Measurements from ENCODE around the gene HIP1.
"Not testable (repeated sequence)": the region's sequence is repeated elsewhere in the genome, so short reads cannot be mapped to it uniquely, and the experiment has no call there.

HIP1 gene

DNA sequence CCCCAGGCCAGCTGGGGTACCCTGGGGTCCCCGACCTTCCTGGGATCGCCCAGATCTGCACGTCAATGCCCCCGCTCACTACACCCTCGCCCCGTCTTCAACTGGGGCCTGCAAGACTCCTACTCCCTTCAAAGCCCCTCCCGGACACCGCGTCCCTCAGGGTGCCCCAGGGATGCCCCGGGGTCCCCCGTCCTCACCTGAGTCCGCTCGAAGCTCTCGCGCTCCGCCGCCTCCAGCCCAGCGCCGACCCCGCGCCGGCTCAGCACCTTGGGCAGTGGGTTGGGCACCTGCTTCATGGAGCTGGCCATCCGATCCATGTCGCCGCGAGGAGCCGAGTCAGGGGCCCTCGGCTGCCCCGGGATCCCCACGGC lies at the start of gene HIP1:
Gene HIP1, minus strand, starts transcription at position 338 of the 371 bp plus-strand sequence. Its CDS starts 21 bp downstream, at position 317.
- Histone ChIP-seq H3K36me3 (ENCODE audit: control insufficient read depth in 5 of 5, insufficient read depth in 5 of 5, low read length in 5 of 5) (peaks cover 0 to under 1% (median 0%) of the 10 kb centered on the region in 5 donors), H3K9me3 (ENCODE audit: control insufficient read depth in 5 of 5, low read length in 5 of 5) (no peaks in the 10 kb centered on the region), H3K4me3 (ENCODE audit: low read depth in 1 of 5, low read length in 5 of 5) (peak within 1 kb of the TSS; percentile 78 to 99 (median 95)), H3K27me3 (ENCODE audit: control insufficient read depth in 5 of 5, insufficient read depth in 4 of 5, low read length in 5 of 5) (no peaks in the 10 kb centered on the region), H3K4me1 (ENCODE audit: control insufficient read depth in 5 of 5, insufficient read depth in 5 of 5, low read length in 5 of 5) (peaks cover 0 to 38% (median 32%) of the 10 kb centered on the region in 5 donors), H3K9ac (ENCODE audit: low read length in 5 of 5) (peak within 1 kb of the TSS; percentile 63 to 90 (median 88)), H3K27ac (ENCODE audit: low read depth, low read length) (peak within 1 kb of the TSS; percentile 94)

- H3K9me3 ChIP-seq (ENCODE audit: control insufficient read depth in 5 of 5, low read length in 5 of 5); H3K9ac ChIP-seq (ENCODE audit: low read length in 5 of 5); H3K4me3 ChIP-seq (ENCODE audit: low read depth in 1 of 5, low read length in 5 of 5); H3K27ac ChIP-seq (ENCODE audit: low read depth, low read length); H3K27me3 ChIP-seq (ENCODE audit: control insufficient read depth in 5 of 5, insufficient read depth in 4 of 5, low read length in 5 of 5); H3K4me1 ChIP-seq (ENCODE audit: control insufficient read depth in 5 of 5, insufficient read depth in 5 of 5, low read length in 5 of 5); H3K36me3 ChIP-seq (ENCODE audit: control insufficient read depth in 5 of 5, insufficient read depth in 5 of 5, low read length in 5 of 5): not testable (repeated sequence)
Observed at GRCh38 chr7:75788154-75788847, 49.6 kb upstream of the HIP1 start.

DNA sequence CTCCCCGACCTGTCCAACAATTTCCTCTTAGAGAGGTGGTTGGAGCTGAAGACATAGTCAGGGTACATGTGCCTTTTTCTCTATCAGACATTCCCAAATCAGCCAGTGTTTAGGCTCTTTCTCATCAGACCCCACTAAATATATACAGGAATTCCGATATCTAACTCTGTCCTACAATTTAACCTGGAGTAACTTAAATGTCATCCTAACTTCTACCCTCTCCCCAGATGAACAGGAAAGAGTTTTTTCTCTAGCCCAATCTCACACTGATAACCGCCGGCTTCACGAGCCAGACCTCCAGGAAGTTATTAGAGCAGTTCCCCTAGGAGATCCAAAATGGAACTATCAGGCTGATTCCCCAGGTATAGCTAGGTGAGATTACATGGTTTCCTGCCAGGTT lies 44.3 kb upstream of the HIP1 start:
- H3K4me3 ChIP-seq (ENCODE audit: low read depth in 1 of 5, low read length in 5 of 5); H3K9me3 ChIP-seq (ENCODE audit: control insufficient read depth in 5 of 5, low read length in 5 of 5); H3K36me3 ChIP-seq (ENCODE audit: control insufficient read depth in 5 of 5, insufficient read depth in 5 of 5, low read length in 5 of 5); H3K4me1 ChIP-seq (ENCODE audit: control insufficient read depth in 5 of 5, insufficient read depth in 5 of 5, low read length in 5 of 5); H3K27ac ChIP-seq (ENCODE audit: low read depth, low read length); H3K9ac ChIP-seq (ENCODE audit: low read length in 5 of 5); H3K27me3 ChIP-seq (ENCODE audit: control insufficient read depth in 5 of 5, insufficient read depth in 4 of 5, low read length in 5 of 5): not testable (repeated sequence)

GRCh38 chr7:75780647-75781273 lies 42.0 kb upstream of the HIP1 start:
- H3K9ac ChIP-seq (ENCODE audit: low read length in 5 of 5); H3K9me3 ChIP-seq (ENCODE audit: control insufficient read depth in 5 of 5, low read length in 5 of 5); H3K4me3 ChIP-seq (ENCODE audit: low read depth in 1 of 5, low read length in 5 of 5); H3K4me1 ChIP-seq (ENCODE audit: control insufficient read depth in 5 of 5, insufficient read depth in 5 of 5, low read length in 5 of 5); H3K27me3 ChIP-seq (ENCODE audit: control insufficient read depth in 5 of 5, insufficient read depth in 4 of 5, low read length in 5 of 5); H3K27ac ChIP-seq (ENCODE audit: low read depth, low read length); H3K36me3 ChIP-seq (ENCODE audit: control insufficient read depth in 5 of 5, insufficient read depth in 5 of 5, low read length in 5 of 5): not testable (repeated sequence)

GRCh38 chr7:75779516-75779915 lies 40.8 kb upstream of the HIP1 start:
- not testable (repeated sequence) for H3K27ac ChIP-seq (ENCODE audit: low read depth, low read length); H3K4me1 ChIP-seq (ENCODE audit: control insufficient read depth in 5 of 5, insufficient read depth in 5 of 5, low read length in 5 of 5); H3K9ac ChIP-seq (ENCODE audit: low read length in 5 of 5); H3K27me3 ChIP-seq (ENCODE audit: control insufficient read depth in 5 of 5, insufficient read depth in 4 of 5, low read length in 5 of 5); H3K36me3 ChIP-seq (ENCODE audit: control insufficient read depth in 5 of 5, insufficient read depth in 5 of 5, low read length in 5 of 5); H3K9me3 ChIP-seq (ENCODE audit: control insufficient read depth in 5 of 5, low read length in 5 of 5); H3K4me3 ChIP-seq (ENCODE audit: low read depth in 1 of 5, low read length in 5 of 5)

- H3K27ac ChIP-seq (ENCODE audit: low read depth, low read length); H3K4me1 ChIP-seq (ENCODE audit: control insufficient read depth in 5 of 5, insufficient read depth in 5 of 5, low read length in 5 of 5); H3K9ac ChIP-seq (ENCODE audit: low read length in 5 of 5); H3K9me3 ChIP-seq (ENCODE audit: control insufficient read depth in 5 of 5, low read length in 5 of 5); H3K4me3 ChIP-seq (ENCODE audit: low read depth in 1 of 5, low read length in 5 of 5); H3K27me3 ChIP-seq (ENCODE audit: control insufficient read depth in 5 of 5, insufficient read depth in 4 of 5, low read length in 5 of 5); H3K36me3 ChIP-seq (ENCODE audit: control insufficient read depth in 5 of 5, insufficient read depth in 5 of 5, low read length in 5 of 5): not testable (repeated sequence)
Observed at GRCh38 chr7:75779035-75779434, 40.3 kb upstream of the HIP1 start.

GRCh38 chr7:75776295-75776971 lies 37.7 kb upstream of the HIP1 start:
- H3K27ac ChIP-seq (ENCODE audit: low read depth, low read length) = no peak overlapping the region
- H3K36me3 ChIP-seq (ENCODE audit: control insufficient read depth in 5 of 5, insufficient read depth in 5 of 5, low read length in 5 of 5) = no peaks in the 10 kb centered on the region
- no peak overlapping the region for H3K4me3 ChIP-seq (ENCODE audit: low read depth in 1 of 5, low read length in 5 of 5)
- H3K4me1 ChIP-seq (ENCODE audit: control insufficient read depth in 5 of 5, insufficient read depth in 5 of 5, low read length in 5 of 5) = peaks cover 0 to 11% (median 9%) of the 10 kb centered on the region in 5 donors
- no peaks in the 10 kb centered on the region for H3K9me3 ChIP-seq (ENCODE audit: control insufficient read depth in 5 of 5, low read length in 5 of 5)
- peaks cover 0 to 3% (median 0%) of the 10 kb centered on the region in 5 donors for H3K27me3 ChIP-seq (ENCODE audit: control insufficient read depth in 5 of 5, insufficient read depth in 4 of 5, low read length in 5 of 5)
- H3K9ac ChIP-seq (ENCODE audit: low read length in 5 of 5) = no peak overlapping the region

GRCh38 chr7:75773958-75774357 lies 35.2 kb upstream of the HIP1 start:
- H3K4me1 ChIP-seq (ENCODE audit: control insufficient read depth in 5 of 5, insufficient read depth in 5 of 5, low read length in 5 of 5) = peaks cover 0 to 19% (median 11%) of the 10 kb centered on the region in 5 donors
- H3K4me3 ChIP-seq (ENCODE audit: low read depth in 1 of 5, low read length in 5 of 5); H3K9me3 ChIP-seq (ENCODE audit: control insufficient read depth in 5 of 5, low read length in 5 of 5); H3K27me3 ChIP-seq (ENCODE audit: control insufficient read depth in 5 of 5, insufficient read depth in 4 of 5, low read length in 5 of 5); H3K36me3 ChIP-seq (ENCODE audit: control insufficient read depth in 5 of 5, insufficient read depth in 5 of 5, low read length in 5 of 5); H3K9ac ChIP-seq (ENCODE audit: low read length in 5 of 5); H3K27ac ChIP-seq (ENCODE audit: low read depth, low read length): not testable (repeated sequence)

DNA sequence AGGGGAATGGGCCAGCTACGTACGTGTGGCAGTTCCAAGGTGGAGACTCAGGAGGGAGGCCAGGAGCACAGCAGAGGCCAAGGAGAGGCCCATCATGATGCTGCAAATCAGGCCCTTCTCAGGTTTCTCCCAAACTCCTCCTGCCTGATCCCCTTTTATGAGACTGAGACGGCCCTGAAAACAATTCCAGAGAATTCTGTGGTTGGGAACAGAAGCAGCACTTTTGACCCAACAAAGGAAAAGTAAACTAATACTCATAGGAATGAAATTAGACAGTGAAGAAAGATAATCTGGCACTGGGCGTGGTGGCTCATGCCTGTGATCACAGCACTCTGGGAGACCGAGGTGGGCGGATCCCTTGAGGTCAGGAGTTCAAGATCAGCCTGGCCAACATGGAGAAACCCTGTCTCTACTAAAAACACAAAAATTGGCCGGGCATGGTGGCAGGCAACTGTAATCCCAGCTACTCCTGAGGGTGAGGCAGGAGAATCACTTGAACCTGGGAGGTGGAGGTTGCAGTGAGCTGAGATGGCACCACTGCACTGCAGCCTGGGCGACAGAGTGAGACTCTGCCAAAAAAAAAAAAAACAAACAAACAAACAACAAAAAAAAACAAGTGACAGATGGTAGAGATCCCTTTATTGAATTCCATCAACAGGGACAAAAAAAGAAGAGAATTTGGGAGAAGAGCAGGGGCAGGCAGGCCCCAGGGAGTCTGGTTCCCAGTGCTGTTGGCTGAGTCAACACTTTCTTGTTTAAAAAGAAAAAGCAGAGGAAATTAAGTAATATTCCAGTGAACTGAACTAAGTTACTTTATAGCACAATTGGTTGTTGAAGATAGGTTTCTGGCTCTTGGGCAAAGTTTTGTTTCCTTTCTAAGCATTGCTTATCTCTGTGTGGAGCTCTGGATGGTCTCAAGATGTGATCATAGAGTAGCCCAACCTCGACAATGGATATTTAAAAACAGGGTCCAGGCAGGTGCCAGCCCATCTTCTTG lies 33.6 kb upstream of the HIP1 start, which contains the start of gene CCL26:
Gene CCL26, minus strand, starts transcription at position 131 of the 997 bp plus-strand sequence. Its CDS starts 35 bp downstream, at position 96.
- Histone ChIP-seq H3K9ac (ENCODE audit: low read length in 5 of 5) (peak within 1 kb of the TSS in 1 of 5 donors; percentile 2), H3K36me3 (ENCODE audit: control insufficient read depth in 5 of 5, insufficient read depth in 5 of 5, low read length in 5 of 5) (no peaks in the 10 kb centered on the region), H3K9me3 (ENCODE audit: control insufficient read depth in 5 of 5, low read length in 5 of 5) (no peaks in the 10 kb centered on the region), H3K27me3 (ENCODE audit: control insufficient read depth in 5 of 5, insufficient read depth in 4 of 5, low read length in 5 of 5) (no peaks in the 10 kb centered on the region), H3K4me3 (ENCODE audit: low read depth in 1 of 5, low read length in 5 of 5) (no peak within 1 kb of the TSS), H3K27ac (ENCODE audit: low read depth, low read length) (peak within 1 kb of the TSS; percentile 14), H3K4me1 (ENCODE audit: control insufficient read depth in 5 of 5, insufficient read depth in 5 of 5, low read length in 5 of 5) (peaks cover 0 to 20% (median 11%) of the 10 kb centered on the region in 5 donors)
